ENCODE measurements around the gene KCNH4. TPM values are rescaled to one million over a fixed set of nuclear protein-coding genes. Genes with fewer than 3 reads are reported as not detected.

Gene KCNH4
- total and polyA plus RNA-seq, 4 donors, result 0.01 TPM; not detected in 3

GRCh38 chr17:42127414-42127813 lies 53.5 kb downstream of the KCNH4 start:
- no peak overlapping the region for H3K9ac ChIP-seq (ENCODE audit: low read depth in 1 of 2, low read length in 2 of 2)
- no peak for TF ChIP-seq RAD21 (IDR thresholded peaks at IDR 0.05)
- no peak for TF ChIP-seq TAF1 (conservative IDR thresholded peaks at IDR 0.05)
- TF ChIP-seq CTCF (IDR thresholded peaks at IDR 0.05; ENCODE audit: low read depth, low read length, missing input control), result no peak
- TF ChIP-seq FOXA2 (IDR thresholded peaks at IDR 0.05), result no peak
- no peak for TF ChIP-seq REST (IDR thresholded peaks at IDR 0.05)
- TF ChIP-seq GABPA (IDR thresholded peaks at IDR 0.05 in 1 of 2, conservative IDR thresholded peaks at IDR 0.05 in 1 of 2), result no peak
- TF ChIP-seq YY1 (IDR thresholded peaks at IDR 0.05), result no peak
- H3K36me3 ChIP-seq (ENCODE audit: control insufficient read depth in 4 of 4, insufficient read depth in 3 of 4, low read depth in 1 of 4, low read length in 3 of 4), result peaks cover 14 to 46% (median 40%) of the 10 kb centered on the region in 4 donors
- WGBS, result 94% methylated on average over 6 of the region's 6 CpGs
- no peaks in the 10 kb centered on the region for H3K9me3 ChIP-seq (ENCODE audit: control insufficient read depth in 4 of 4, low read length in 3 of 4)
- no peak overlapping the region for H3K27ac ChIP-seq (ENCODE audit: low read depth in 1 of 2, low read length in 2 of 2)
- DNase-seq (ENCODE audit: low spot score), result no peak
- no peaks in the 10 kb centered on the region for H3K27me3 ChIP-seq (ENCODE audit: control insufficient read depth in 4 of 4, insufficient read depth in 4 of 4, low read length in 3 of 4)
- H3K4me3 ChIP-seq (ENCODE audit: low read depth in 1 of 3, low read length in 3 of 3), result no peak overlapping the region
- H3K4me1 ChIP-seq (ENCODE audit: control insufficient read depth in 4 of 4, insufficient read depth in 4 of 4, low read length in 3 of 4), result peaks cover 0 to 14% (median 6%) of the 10 kb centered on the region in 4 donors

GRCh38 chr17:42126836-42127235 lies 54.1 kb downstream of the KCNH4 start:
- no peaks in the 10 kb centered on the region for H3K27me3 ChIP-seq (ENCODE audit: control insufficient read depth in 4 of 4, insufficient read depth in 4 of 4, low read length in 3 of 4)
- no peak overlapping the region for H3K4me3 ChIP-seq (ENCODE audit: low read depth in 1 of 3, low read length in 3 of 3)
- H3K36me3 ChIP-seq (ENCODE audit: control insufficient read depth in 4 of 4, insufficient read depth in 3 of 4, low read depth in 1 of 4, low read length in 3 of 4), result peaks cover 14 to 46% (median 40%) of the 10 kb centered on the region in 4 donors
- DNase-seq (ENCODE audit: low spot score), result no peak
- TF ChIP-seq RAD21 (IDR thresholded peaks at IDR 0.05) (no peak), YY1 (IDR thresholded peaks at IDR 0.05) (no peak), ATF3 (IDR thresholded peaks at IDR 0.05) (no peak), FOXA1 (IDR thresholded peaks at IDR 0.05) (no peak), GABPA (IDR thresholded peaks at IDR 0.05 in 1 of 2, conservative IDR thresholded peaks at IDR 0.05 in 1 of 2) (no peak), FOXA2 (IDR thresholded peaks at IDR 0.05) (no peak), HNF4A (conservative IDR thresholded peaks at IDR 0.05) (no peak), REST (IDR thresholded peaks at IDR 0.05) (no peak), EGR1 (IDR thresholded peaks at IDR 0.05; ENCODE audit: low read depth in 2 of 2) (no peak), CTCF (IDR thresholded peaks at IDR 0.05; ENCODE audit: low read depth, low read length, missing input control) (no peak), ZBTB33 (IDR thresholded peaks at IDR 0.05) (no peak), TAF1 (conservative IDR thresholded peaks at IDR 0.05) (no peak), HNF4G (IDR thresholded peaks at IDR 0.05) (no peak)
- H3K9ac ChIP-seq (ENCODE audit: low read depth in 1 of 2, low read length in 2 of 2), result no peak overlapping the region
- WGBS, result 85% methylated on average over 3 of the region's 3 CpGs
- peaks cover 2 to 19% (median 11%) of the 10 kb centered on the region in 4 donors for H3K4me1 ChIP-seq (ENCODE audit: control insufficient read depth in 4 of 4, insufficient read depth in 4 of 4, low read length in 3 of 4)
- no peaks in the 10 kb centered on the region for H3K9me3 ChIP-seq (ENCODE audit: control insufficient read depth in 4 of 4, low read length in 3 of 4)
- H3K27ac ChIP-seq (ENCODE audit: low read depth in 1 of 2, low read length in 2 of 2), result no peak overlapping the region
